ENCODE data around the gene RMND5A.

DNA sequence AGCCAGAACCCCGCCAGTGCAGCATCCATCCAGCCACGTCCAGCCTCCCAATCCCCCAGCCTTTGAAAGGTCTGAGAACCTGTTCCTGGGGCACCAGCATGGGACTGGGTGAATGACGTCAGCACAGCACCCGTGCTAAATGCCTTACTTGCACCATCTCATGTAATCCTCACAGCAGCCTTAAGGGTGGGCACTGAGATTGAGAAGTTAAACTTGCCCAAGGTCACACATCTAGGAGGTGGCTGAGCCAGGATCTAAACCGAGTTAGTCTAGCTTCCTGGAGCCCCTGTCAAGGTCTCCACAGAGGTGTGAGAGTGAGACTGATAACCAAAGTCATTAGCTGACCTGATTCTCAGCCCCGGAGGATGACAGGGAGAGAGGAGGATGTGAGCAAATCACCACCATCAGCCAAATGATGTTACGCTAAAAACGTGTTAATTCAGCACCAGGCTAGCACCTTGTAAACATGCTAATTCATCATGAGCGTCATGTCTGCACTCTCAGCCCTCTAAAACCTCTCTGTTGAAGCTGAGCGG is 66.0 kb downstream of the RMND5A start:
- TF ChIP-seq CTCF (IDR thresholded peaks at IDR 0.05) (no peak), POLR2A (IDR thresholded peaks at IDR 0.05) (no peak)
